OCI-M1 (cell line): ENCODE data around the gene ADGRL3.

Experiments used
- DNase-seq: peaks from one replicate; lab custom pipeline; 2025; lab: John Stamatoyannopoulos, UW

ADGRL3 gene

DNA sequence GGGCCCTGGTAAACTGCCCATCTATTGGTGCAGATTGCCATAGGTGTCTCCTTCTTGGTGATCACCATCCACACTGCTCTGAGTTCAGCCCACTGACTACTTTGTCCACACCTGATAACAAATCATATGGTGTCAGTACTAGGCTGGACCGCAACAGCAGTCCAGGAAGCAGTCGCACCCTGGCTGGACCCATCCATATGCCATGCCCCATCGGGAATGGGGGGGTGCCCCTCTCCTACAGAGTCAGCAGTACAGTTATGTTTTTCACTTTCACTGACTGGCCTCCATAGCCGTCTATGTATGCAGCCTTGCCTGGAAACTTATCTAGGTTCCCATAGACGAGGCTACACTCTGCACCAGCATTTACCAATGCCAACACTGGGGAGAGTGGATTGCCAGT, 226.1 kb downstream of the ADGRL3 start:
- DNase-seq, result no peak

DNA sequence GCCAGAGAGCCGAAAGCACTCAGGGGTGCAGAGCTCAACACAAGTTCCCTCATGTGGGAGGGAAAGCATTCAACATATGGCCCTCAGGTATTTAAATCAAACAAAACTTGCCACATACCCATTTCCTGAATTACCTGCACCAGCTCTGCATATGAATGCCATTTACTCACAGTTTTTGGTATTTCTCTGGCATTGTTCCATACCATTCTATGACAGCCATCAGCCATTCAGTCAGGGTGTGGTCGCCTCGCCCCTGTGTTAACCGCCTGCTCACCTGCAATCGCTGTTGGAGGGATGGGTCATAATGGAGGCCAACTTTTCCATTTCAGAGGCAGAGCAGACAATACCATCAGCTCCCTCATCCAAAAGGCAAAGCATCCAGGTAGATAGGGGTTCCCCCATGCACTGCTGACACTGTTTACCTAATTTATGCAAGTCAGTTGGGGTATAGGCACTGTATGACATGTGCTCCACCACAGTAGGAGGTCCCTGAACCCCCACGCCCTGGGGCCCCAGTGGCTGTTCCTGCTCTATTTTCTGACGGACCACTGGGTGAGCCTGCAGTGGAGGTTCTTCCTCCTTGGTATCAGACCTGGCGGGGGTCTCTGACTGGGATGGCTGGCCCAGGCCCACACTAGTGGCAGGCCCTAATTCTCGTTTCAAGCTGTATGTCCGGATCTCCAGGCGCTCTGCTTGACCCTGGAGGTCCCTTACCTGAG, 227.1 kb downstream of the ADGRL3 start:
- no peak for DNase-seq

- no peak for DNase-seq
Observed at GRCh38 chr4:61427818-61428495, 227.8 kb downstream of the ADGRL3 start.

DNA sequence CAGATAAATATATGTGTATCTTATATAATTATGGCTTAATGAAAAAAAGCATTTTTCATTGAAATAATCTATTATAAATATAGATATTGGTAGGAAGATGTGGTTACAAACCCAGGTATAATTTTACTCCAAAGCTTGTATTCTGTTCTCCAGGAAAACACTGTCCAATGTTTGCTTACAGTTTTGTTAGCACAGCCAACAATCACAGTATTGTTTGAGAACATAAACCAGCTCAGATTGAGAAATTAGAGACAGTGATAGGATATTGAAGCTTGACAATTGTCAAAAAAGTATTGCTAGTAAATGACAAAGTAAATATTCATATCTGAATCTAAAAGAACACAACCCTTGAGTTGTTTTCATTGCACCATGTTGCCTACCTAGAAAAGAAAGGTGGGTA, 228.8 kb downstream of the ADGRL3 start:
- DNase-seq, result no peak

GRCh38 chr4:61431131-61431530, 231.0 kb downstream of the ADGRL3 start:
- DNase-seq, result no peak

GRCh38 chr4:61437923-61438322, 237.8 kb downstream of the ADGRL3 start:
- DNase-seq, result no peak

DNA sequence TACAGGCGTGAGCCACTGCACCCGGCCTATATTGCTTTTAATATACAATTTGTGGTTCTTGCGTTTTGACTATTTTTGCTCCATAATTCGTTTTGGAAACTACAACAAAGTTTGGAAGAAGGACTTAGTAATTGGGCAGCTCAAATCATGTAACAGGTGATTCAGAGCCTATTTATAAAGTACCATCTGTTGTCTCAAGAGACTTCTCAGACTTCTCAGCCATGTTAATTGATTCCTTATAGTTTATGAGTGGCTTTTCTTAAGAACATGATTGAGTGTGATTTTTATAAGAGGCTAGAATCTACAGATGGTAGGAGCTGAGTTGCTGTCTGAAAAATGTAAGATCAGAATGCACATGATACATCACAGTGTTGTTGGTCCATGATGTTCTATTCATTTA, 240.2 kb downstream of the ADGRL3 start:
- no peak for DNase-seq

GRCh38 chr4:61442936-61443335, 242.8 kb downstream of the ADGRL3 start:
- DNase-seq, result no peak

DNA sequence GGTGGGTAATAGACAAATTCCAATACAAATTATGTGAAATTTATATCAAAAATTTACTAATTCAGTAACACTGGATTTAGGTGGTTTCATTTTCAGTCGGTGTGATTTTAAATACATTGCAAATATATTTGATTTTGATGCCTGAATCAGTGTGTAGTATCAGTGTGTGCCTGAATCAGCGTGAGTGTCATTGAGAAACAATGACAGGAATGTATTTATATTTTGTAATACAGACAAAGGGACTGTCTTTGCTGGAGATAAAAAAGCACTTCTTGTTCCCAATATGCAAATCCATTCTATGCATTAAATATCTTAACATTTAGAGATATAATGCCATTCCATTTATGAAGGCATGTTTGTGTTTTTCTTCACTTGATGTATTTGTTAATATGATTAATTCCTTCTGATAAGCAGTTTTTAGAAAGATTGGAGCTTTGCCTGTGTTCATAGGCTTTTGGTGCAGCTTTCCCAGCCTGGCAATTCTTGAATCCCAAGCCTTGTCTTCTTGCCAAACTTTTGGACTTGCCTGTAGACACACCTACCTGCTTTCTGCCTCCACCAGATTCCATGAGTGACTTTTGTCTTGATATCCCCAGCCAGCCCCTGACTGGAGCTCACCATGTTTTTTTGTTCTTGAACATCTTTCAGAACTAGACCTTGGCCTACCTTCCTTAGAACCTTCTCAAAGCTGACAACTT, 243.8 kb downstream of the ADGRL3 start:
- no peak for DNase-seq

DNA sequence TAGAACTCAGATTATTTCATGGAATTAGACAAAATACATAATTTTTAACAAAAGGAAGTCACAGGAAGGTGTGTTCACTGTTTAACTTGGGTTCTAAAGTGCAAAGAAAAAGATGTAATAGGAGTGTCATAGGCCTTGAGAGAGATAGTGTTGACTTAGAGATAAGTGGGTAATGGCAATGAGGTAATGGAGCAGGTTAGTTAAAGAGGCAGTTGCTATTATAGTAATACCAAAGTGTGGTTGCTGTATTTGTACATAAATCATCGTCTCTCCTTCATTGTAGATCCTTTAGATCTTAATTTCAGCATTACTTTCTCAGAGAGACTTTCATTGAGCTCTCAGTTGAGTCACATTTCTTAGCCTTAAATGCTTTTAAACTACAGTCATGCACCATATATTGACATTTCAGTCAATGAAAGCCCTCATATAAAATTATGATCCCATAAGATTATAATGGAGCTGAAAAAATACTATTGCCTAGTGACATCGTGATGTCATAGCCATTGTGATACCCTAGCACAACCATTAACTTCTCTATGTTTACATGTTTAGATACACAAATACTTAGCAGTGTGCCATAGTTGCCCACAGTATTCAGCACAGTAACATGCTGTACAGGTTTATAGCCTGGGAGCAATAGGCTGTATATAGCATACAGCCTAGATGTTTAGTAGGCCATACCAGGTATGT, 245.4 kb downstream of the ADGRL3 start:
- DNase-seq, result no peak

DNA sequence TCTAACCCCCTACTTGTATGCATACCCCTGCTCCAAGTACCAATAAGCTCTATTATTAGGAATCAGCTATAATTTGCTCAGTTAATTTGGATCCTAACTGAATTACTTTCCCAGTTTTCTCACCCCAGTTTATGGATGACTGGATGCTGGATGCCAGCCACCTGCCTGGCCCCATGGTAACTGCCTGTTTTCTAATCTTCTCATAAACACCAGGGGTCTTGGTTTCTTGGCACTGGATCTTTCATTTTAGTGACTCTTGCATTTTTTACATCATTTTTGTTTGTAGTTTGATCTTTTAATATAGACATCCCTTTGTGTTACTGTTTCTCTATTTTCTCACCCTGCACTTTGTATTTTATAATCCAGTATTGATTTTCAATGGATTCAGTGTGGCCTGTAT, 246.8 kb downstream of the ADGRL3 start:
- DNase-seq, result no peak

DNA sequence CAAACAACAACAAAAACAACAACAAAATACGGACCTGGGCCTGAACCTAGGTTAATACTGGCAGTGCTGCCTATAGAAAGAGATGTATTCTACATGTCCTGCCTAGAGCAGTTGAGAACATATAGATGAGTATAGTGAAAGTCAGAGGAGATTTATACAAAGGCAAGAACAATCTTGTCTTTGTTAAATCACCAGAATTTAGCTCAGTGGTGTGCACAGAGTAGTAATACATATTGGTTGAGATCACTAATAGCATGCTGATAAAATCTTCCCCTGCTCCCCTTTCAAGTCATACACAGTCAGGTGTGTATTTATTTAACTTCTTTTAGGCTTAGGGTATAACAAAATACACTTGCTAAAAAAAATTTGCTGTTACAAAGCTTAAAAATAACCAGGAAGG, 247.8 kb downstream of the ADGRL3 start:
- DNase-seq, result no peak

DNA sequence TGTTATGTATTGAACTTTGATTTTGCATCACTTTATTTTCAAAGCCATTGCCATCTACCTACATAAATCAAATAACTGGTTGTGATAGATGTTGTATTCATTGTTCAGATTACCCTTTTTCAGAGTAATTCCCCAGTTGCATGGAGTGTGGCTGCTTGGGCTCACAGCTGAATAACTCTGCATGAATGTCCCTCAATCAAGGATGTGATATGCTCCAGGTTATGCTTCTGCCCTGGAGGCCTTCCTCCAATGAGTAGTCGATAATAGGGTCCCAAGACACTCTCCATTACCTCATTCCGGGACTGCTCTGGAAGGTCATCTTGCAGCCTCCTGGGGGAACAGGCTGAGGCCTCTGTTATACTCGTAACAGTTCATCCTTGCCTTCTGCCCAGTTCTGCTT, 251.8 kb downstream of the ADGRL3 start:
- no peak for DNase-seq

- no peak for DNase-seq
Observed at GRCh38 chr4:61461956-61462355, 261.8 kb downstream of the ADGRL3 start.

DNA sequence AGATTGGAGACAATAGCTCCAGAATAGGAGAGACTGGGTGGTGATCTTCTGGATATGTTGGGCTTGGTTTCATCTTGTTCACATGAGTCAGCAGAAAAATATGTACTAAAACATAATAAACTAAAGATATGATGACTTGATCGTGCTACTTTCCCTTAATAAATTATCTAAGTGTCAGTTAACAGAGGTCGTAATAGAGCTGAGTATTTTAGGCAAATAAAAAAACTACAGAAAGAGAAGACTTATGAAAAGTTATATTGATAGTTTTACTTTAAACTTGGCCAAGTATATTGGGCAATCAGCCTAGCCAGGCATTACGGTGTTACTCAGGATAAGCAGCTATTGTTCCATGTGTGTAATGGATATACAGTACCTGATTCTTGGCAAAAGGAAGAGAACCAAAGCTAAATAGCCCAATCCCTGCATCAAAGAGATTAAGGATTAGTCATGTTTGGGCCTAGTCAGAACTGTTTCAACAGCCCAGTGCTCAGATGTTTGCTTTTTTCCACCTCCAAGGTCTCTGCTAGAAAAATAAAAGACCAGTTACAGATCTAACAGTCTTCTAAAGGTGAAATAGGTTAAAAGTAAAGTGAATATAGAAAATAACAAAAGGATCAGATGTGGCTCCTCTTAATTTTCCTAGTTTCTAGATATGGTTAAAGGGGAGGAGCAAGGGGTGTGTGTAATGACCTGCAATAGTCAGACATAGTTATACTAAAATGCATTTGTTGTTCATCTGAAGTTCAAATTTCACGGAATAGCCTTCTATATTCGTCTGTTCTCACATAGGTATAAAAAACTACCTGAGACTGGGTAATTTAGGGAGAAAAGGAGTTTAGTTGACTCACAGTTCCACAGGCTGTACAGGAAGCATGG, 262.6 kb downstream of the ADGRL3 start:
- peak; percentile 54 for DNase-seq

DNA sequence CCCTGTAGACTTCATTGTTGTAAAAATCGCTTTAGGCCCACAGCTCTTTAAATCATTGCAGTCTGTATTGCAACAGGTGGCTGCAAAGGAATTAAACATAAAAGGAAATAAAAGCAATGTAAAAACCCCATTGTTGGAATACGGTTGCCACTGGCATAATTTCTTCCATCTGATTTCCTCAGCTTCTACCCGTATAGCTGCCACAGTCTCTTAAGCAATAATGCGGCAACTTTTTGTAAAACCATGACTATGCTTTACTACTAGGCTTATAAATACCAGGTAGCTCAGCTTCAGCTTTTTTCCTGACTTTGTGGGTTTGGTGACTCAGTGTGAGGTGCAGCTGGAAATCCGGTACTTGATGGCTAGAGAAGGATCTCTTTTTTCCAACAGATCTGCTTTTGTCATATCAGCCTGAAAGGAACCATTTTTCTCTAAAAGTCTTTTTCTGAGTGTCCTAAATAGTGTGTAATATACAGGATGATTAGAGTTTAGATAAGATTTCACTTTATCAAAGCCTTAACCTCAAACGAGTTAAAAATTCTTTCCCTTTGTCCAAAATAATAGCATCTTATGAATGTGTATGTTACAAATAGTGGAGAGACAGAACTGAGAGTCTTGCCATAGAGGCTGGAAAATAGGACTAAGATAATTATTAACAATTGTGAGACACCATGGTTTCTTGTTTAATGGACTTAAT, 268.0 kb downstream of the ADGRL3 start:
- peak; percentile 50 for DNase-seq

DNA sequence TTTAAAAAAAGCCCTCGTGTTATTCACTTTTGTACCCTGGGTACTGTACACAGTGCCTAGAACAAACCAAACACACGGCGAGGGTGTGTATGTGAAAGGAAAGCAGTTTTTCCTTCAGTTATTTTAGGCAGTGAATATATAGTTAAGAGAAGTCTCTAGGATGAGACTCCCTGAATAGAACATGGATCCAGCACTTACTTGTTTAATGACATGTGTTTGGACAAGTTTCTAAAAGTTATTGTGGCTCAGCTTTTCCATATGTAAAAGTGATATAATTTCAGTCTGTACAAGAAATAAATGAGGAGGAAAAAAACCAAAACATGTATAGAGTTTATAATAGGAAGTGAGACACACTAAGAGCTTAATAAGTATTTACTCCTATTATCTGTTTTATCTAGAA, 273.2 kb downstream of the ADGRL3 start:
- DNase-seq, result no peak

- no peak for DNase-seq
Observed at GRCh38 chr4:61478340-61478739, 278.2 kb downstream of the ADGRL3 start.

DNA sequence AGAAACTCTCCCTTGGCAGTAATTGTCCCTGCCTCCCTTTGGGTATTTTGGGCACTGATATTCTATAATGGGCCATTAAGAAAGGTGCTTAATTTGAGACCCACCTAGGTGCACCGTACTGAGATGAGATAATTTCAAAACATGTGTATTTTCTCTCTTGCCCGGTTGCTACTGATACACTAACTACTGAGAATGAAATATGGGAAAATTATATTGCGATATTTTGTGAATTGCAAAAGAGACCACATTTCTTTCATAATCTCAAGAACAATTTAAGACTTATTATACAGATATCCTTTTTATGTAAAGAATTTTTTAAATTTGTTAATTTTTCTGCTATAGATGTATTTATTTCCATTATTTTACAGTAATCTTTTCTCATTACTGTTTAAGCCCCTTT, 284.9 kb downstream of the ADGRL3 start:
- DNase-seq, result peak; percentile 28

DNA sequence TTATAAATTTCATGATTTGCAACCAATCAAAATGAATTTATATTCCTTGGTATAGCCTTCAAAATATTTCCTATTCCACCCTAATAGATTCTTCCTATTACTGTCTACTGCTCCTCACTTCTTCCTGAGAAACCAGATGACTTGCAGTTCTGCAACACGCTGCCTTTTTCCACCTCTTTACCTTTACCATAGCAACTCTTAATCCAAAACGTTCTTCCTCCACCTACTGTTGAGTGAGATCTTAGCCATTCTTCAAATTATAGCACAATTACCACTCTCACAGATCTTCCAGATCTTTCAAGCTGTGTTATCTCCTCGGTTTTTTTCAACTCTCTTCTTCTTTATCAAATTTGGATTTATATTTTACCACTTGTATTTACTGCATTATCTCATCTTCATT, 289.8 kb downstream of the ADGRL3 start:
- no peak for DNase-seq

DNA sequence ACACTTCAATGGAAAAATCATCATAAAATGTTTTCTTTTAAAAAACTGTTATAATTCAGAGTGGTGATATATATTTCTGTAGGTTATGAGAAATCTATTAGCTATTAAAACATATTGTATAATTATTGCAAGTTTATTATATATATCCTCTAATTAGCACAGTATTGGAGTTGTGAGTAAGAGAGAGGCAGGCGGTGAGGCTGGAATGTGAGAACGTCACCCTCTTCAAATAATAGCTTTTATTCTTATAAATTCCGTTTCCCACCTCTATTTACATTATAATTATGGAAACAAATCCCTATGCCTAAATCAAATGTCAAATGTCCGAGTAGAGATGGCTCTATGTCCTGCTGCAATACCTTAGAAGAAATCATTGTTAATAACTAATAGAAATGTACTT, 292.9 kb downstream of the ADGRL3 start:
- no peak for DNase-seq
